ENCODE results near the gene AASS. TPM values are rescaled to one million over a fixed set of nuclear protein-coding genes. Genes with fewer than 3 reads are reported as not detected.

Gene AASS
- total RNA-seq, 1 donor: 17.2 TPM

DNA sequence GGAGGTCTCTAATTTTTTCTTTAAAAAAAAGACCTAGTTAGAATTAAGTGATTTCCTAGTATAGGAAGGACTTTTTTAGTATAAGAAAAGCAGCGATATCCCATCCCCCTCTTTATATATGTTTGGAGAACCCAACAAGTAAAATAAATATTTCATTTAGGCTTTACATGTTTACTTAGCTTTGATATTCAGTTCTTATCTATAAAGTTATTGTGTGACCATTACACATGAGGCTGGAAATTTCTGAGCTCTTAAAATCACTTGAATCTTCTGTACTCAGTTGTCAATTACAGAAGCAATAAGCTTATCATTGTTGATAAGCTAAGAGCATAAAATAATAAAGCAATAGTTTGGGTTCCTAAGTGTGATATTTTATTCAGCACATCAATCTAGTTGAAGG lies 89.7 kb downstream of the AASS start:
- no peak for DNase-seq (ENCODE audit: low read depth in 2 of 3, low spot score in 2 of 3)

DNA sequence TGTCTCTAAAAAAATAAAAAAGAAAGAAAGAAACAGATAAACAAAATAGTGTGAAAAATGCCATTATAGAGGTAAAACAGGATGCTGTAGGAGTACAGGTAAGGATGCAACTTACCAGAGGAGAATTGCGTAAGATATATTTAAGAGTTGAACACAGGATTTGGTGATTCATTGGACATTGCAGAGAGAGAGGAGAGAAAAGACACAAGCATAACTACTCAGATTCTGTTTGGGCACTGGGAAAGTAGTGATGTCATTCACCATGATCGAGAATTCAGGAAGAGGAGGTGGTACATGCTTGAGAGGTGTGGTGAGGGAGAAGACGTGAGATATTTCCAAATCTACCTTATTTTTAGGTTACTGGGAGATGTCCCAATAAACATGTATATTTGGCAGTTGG lies 97.6 kb downstream of the AASS start:
- no peak for DNase-seq (ENCODE audit: low read depth in 2 of 3, low spot score in 2 of 3)

DNA sequence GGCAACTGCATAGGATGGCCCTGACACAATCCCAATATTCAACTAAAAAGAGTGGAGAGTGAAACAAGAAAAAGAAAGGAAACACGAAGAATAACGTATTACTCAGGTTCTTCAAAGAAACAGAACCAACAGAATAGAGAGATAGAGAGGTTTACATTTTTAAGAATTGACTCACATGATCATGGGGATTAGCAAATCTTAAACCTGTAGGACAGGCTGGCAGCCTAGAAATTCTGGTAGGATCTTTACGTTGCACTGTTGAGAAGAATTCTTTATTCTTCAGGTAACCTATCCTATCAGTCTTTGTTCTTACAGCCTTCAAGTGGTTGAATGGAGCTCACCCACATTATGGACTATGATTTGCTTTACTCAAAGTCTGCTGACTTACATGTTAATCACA lies 103.9 kb downstream of the AASS start:
- no peak for DNase-seq (ENCODE audit: low read depth in 2 of 3, low spot score in 2 of 3)

DNA sequence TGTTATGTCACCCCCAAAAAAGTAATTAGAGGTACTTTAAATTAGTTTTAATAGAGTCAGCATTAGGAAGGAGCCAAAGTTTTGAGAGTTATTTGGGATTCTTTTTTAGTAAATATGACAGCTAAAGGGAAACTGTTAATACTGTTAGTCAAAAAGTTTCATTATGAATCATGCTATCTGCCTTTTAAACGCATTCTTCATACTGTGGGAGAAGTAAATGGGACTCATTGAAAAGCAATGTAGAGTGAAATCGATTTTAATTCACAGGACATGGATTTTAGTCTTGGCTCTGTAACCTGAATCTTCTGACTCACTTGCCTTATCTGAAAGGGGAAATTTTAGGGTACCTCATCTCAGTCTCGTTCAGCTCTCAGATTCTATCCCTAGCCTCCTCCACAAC lies 105.1 kb downstream of the AASS start:
- no peak for DNase-seq (ENCODE audit: low read depth in 2 of 3, low spot score in 2 of 3)

DNA sequence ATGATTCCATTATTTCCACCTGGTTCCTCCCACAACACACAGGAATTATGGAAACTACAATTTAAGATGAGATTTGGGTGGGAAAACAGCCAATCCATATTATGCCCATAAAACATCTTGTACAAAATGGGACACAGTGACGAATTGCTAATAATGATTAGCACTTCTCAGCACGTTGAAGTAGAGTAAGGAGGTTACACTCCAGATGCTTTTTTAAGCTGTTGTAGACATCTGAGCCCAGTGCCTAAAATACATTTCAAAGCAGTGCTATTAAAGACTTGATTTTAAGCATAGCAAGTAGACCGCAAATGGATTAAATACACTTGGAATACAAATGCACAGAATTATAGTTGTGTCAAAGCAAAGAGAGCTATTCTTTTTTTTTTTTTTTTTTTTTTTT lies 105.9 kb downstream of the AASS start:
- no peak for DNase-seq (ENCODE audit: low read depth in 2 of 3, low spot score in 2 of 3)

DNA sequence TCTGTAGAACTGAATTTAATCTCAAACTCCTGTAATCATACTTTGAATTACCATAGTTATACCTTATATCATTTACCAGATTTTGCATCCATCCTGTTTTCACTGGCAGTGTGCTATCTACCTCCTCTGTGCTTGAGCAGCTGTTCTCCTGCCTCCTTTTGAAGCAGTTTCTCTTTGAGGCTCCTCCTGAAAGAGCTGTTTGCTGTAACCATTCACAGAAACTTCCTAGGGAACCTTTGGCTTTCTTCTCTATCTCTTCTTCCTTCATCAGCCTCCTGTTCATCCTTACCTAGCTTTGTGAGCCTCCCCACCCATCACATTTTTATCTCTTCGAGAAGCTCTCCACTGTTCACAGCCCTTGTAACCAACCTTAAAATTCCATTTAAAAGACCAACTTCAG lies 108.2 kb downstream of the AASS start:
- DNase-seq (ENCODE audit: low read depth in 2 of 3, low spot score in 2 of 3): no peak

DNA sequence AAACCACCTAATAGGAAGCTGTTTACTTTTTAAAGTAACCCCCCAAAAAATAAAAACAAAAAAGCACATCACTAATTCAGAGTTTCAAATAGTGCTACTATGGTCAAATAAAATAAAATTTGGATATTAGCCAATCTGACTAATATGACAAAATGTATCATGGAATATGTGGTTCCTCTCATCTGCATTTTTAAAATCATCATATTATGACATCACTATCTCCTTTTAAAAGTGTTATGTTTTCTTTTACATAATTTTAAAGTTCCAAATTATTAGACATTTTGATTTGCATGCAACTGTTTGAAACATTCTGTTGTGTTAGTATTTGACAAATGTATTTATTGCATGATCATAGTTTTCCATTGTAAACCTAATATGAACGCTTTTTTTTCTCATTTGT lies 110.4 kb downstream of the AASS start:
- no peak for DNase-seq (ENCODE audit: low read depth in 2 of 3, low spot score in 2 of 3)

DNA sequence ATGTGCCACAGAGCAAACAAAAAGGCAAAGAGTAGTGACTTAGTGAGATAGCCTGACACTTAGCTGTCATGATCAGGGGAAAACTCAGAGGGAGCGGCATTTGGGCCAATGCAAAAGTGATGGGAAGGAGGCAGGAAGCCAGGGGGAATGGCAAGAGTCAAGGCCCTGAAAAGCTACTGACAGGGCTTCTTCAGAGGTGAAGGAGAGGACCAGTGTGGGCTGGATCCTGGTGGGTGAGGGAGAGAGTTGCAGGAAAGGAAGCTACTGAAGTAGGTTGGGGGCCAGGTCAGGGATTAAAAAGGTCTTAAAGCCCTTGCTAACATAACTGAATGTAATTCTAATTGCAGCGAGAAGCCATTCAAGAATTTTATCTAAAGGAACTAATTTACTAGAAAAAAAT lies 117.0 kb downstream of the AASS start:
- DNase-seq (ENCODE audit: low read depth in 2 of 3, low spot score in 2 of 3): no peak

Small RNA genes within 50 kb of the gene (small RNA-seq; reads per million reads assigned to genes)
- gene RNU7-154P: not detected

Other genes with a start within 250 kb of the AASS start
- gene FEZF1, start 160.5 kb upstream of the AASS start, total RNA-seq: not detected